Measurements from ENCODE around the gene NPAS3.

Gene NPAS3

DNA sequence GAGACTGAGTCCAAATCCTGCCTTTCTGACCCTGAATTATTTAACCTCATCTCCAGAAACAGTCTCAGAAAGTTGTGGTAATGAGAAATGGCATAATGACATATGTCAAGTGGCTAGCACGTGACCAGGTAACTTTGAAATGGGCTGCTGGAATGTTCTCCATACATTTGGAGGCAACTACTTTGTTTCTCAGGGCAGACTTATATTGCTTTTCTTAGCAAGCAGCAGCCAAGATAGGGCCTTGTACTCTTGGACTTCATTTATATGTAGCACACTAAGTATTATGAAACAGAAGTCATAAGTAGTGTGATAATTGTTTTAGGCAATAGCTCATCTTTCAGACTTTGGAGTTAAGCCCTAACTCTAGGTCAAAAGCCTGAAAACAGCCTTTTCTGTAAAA lies 494.7 kb downstream of the NPAS3 start:
- DNase-seq (ENCODE audit: low read depth in 2 of 2) = no peak

DNA sequence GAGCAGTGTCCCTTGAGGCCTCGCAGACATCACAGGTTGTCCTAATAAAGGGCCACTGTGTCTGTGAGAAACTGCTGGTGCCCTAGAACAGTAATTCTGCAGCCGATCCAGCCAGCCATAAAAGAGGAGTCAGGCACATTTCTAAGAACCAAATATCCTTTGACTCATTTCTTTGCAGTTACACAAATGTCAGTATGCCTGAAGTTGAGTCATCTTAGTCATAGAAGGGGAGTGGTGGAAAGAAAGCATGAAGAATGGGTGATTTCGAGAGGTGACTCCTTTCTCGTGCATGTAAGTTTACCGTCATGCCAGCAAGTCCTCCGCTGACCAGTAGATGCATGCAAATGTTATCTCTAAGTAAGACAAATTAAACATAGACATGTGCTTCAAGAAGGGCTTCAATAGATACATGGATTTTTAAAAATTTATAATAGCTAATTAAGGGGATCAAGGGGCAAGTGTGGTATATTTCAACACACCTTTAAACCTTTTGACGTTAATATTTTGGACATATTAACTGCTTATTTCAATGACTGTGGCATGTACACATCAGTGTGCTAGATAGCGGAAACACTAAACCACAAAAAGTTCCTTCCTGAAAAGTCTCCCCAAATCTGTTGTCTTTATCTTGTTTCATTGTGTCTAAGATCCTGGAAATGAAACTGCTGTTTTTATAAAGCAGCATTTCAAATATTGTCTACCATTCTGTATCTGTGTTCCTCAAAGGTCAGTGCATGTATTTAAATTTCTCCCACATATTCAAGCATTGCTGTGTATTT lies 497.4 kb downstream of the NPAS3 start:
- no peak for DNase-seq (ENCODE audit: low read depth in 2 of 2)

DNA sequence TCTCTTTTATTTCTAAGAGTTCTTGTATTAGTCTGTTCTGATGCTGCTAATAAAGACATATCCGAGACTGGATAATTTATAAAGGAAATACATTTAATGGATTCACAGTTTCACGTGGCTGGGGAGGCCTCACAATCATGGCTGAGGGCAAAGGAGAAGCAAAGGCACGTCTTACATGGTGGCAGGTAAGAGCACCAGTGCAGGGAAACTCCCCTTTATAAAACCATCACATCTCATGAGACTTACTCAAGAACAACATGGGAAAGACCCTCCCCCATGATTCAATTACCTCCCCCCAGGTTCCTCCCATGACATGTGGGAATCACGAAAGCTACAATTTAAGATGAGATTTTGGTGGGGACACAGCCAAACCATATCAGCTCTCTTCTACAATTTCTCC lies 503.0 kb downstream of the NPAS3 start:
- no peak for DNase-seq (ENCODE audit: low read depth in 2 of 2)

DNA sequence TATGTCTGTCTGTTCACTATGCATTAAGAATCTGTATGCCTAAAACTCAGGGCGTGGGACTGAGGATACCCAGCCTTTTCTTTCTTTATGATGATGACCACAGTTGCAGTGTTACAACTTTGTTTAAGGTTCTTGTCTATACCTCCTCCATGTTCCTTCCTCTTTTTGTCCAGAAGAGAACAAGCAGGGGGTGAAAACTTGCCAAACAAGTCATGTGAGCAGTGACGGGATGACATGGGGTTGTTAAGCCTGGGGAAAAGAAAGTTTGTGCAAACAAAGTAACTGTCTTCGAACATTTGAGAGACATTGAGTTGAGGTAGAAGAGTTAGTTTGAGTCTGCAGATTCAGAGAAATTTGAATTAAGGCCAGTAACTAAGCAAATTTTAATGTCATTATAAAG lies 505.5 kb downstream of the NPAS3 start:
- DNase-seq (ENCODE audit: low read depth in 2 of 2) = no peak

DNA sequence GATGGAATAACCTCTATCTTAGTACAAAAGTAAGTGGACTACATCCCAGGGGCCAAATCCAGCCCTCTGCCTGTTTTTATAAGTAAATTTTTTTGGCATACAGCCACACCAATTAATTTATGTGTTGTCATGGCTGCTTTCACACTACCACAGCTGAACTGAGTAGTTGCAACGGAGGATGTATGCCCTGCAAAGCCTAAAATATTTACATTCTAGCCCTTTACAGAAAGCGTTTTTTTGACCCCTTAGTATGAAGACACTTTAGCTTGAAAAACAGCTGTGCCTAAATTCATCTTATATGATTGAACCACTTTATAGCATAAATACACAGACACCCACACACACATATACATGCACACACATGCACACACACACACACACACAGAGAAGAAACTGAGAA lies 510.6 kb downstream of the NPAS3 start:
- no peak for DNase-seq (ENCODE audit: low read depth in 2 of 2)

DNA sequence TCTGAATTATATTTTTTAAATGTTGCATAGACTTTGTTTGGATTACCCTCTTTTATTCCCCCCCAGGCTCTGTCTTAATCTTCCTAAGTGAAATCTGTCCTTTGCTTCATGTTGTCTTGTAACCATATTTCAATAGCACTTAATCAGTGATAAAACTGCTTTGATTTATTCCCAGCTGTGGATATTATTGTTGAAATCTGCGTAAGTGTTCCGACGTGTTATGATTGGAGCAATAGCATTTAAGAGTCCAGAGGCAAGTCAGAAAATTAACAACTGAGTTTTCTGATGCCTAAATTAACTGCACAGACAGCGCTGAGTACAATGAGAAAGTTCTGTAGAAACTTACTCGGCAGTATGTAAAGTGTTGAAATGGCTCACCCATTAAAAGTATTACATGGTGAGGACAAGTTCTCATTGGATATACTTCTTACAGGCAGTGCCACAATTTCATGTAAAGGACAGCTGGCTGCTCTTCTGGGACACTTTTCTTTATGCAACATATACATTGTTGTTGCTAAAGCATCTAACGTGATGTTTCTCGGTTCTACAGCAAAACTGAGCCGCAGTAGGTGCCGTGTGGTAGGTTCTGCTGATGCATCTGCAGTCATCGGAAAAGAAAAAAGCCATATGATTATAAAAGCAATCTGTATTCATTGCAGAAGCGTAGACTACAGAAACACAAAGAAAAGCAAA lies 511.2 kb downstream of the NPAS3 start:
- no peak for DNase-seq (ENCODE audit: low read depth in 2 of 2)

DNA sequence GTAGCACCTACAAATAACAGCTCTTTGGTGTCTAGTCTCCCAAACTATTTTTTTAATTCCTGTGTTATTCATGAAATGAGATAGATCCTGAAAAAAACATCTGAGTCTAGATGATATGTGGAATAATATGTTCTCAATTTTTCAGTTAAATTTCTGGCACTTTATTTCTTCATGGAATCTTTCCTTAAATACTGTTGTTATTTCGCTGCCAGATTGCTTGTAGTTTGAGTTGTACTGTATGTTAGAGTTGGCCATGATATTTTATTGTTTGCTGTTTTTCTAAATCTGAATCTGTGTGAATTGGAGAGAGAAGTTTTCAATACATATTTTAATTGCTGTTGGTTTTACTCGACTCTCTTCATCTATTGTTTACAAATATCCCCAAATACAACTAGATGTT lies 511.7 kb downstream of the NPAS3 start:
- DNase-seq (ENCODE audit: low read depth in 2 of 2) = no peak

DNA sequence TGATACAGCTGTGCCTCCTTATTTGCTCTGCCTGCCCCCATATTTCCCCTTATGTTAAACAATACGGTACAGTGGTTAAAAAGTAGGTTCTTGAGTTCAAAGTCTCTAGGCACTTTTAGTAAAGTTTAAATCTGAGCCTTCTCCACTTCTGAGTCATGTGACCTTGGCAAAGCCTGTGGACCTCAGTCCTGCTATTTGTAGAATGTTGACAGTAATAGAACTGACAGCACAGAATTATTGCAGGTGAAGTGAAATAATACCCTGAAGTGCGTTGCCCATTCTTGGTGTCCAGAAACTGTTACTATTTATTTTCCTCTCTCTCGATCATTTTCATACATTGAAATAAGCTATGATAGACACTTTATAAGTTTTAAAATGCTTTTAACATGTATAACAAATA lies 512.5 kb downstream of the NPAS3 start:
- DNase-seq (ENCODE audit: low read depth in 2 of 2) = no peak

DNA sequence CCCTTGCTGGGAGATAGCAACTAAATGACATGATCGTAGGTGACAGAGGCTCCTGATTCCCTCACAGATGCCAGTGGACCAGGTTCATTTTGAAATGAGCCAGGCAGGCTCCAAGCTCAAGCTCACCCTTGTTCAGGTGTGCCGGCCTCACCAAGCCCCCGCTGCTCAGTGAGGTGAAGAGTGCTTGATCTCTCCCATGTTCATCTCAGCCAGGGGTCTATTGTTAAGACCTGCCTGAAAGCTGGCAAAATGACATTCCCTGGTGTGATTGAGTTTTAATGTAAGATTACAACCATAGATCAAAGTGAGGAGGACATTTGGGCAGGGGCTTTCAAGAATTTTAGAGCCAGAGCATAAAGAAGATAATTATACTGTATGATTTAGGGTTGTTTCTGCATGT lies 514.3 kb downstream of the NPAS3 start:
- no peak for DNase-seq (ENCODE audit: low read depth in 2 of 2)

DNA sequence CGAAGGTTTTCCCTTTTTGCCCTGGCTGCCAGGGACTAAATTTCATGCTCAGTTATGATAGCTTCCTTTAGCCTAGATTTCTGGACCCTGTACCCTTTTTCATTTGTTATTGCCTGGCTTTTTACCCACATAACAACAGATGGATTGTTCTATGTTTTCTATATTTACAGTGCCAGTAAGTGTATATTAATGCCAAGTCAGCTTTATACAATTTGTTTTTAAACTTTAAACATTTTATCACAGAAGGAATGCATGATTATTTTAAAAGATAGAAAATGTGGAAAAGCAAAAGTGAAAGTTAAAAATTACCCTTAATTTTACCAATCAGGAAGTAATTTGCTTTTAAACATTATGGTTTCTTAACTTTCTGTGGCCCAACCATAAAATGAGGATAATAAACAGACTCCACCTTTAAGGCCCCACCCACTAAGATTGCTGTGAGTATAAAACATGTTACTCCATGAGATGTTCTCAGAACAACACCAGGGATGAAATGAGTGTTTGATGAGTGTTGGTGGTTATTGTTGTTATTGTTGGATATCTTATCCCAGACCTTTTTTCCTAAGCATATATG lies 515.4 kb downstream of the NPAS3 start:
- DNase-seq (ENCODE audit: low read depth in 2 of 2) = no peak

DNA sequence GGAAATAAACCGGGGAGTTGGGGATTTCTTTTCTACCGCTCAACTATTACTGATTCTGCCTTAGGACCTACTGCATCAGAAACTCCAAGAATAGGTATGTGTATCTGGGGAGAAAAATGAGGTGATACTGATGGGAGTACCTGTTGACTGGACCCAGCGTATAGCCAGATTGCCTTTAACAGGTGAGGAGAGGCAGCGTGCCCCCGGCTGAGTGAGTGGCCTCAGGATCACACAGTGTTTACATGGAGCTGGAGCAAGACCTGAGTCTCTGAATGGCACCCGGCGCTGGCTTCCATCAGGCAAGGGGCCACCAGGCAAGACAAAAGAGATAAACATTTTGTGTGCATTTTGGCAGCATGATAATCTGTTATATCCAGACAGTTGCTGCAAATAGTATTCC lies 516.0 kb downstream of the NPAS3 start:
- DNase-seq (ENCODE audit: low read depth in 2 of 2) = no peak

DNA sequence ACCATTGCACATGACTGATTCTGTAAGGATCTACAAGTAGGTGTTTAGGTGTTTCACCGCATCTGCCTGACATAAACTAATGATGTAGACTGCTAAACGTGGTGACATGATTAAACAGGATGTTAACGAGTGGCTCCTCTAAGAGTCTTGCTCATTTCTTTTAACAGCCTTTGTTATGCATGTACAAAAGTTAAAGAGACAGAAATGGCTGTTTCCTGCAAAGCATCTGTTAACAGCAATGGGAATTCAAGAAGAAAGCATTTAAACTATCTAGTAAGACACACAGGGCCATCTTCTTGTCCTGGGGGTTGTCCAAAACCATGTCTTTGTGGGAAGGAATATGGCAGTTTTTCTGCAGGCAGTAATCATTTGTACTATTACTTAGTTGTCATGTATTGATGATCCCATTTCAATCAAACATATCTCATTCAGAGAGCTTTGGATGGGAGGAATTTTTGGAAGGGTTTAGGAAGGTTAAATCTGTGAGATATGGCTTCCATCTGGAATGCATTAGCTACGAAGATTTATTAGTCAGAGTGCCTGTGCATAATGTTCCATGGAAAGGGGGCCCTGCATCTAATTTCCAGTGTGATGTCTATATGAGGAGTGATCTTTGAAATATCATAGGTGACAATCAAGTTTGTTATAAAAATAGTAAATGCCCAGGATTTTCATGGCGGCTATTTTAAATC lies 517.1 kb downstream of the NPAS3 start:
- no peak for DNase-seq (ENCODE audit: low read depth in 2 of 2)

DNA sequence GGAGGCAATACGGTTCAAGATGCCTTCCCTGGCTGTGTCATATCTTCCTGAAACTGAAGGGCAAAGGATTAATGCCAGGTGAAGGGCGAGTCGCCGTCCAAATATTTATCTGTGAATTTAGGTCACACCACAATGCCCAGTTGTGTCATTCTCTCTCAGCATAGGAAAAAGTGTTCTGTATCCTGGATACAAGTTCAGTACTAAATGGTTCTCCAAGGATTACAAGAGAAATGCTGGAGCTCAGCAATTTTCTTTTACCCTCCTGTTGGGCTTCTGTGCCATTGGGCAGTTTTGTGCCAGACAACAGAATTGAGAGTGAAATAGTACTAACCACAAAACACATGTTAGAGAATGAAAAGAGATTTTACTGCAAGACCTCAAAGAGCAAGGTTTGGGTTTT lies 518.3 kb downstream of the NPAS3 start:
- DNase-seq (ENCODE audit: low read depth in 2 of 2) = no peak

DNA sequence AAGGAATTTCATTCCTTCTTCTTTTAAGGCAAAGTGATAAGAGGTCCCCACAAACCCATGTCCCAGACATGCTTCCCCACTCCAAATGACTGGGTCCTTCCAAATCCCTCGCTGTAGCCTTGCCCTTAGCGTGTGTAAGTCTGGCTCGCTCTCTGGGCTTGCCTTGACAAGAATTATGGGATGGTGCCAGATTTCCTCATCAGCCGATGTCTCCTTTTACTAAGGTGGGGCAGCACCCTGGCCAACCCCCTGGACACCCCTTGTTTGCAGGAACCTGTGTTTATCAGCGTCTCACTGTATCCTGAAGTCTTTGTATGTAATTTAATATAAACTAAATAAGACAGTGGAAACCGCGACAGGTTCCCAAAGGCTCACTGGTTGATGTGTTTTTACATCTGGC lies 518.9 kb downstream of the NPAS3 start:
- DNase-seq (ENCODE audit: low read depth in 2 of 2) = no peak

DNA sequence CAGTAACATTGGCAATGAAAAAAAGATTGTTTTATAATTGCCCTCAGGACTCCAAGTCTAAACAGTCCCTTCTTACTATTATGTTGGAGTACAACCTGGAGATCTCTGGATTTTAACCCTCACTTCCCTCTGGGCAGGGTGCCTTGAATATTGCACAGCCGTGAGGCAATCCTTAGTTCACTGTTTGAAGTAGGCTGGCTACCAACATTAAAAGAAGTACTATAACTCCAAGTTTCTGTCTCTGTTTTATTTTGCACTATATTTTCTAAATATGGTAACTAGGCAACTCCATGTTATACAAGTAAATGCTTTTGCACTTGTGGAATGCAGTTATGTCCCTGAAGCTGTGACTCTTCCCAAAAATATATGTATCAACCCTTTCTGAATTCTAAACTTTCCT lies 521.5 kb downstream of the NPAS3 start:
- DNase-seq (ENCODE audit: low read depth in 2 of 2) = no peak

DNA sequence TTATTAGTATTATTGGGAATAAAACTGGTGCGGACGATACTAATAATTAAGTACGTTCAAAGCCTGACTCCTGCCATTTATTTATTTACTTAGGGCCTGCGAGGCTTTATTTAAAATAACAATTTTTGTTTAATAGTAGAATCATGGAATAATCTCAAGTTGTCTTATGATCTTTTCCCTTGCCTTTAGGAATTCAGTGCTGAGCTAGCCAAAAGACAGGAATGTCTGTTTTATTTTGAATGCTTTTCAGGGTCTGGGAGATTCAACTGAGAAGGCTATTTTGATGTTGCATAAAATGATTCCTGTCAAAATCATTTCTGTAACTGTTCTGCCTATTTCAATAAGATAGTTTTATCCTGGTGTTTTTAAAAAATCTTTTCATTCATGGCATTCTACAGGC lies 522.4 kb downstream of the NPAS3 start:
- DNase-seq (ENCODE audit: low read depth in 2 of 2) = no peak

DNA sequence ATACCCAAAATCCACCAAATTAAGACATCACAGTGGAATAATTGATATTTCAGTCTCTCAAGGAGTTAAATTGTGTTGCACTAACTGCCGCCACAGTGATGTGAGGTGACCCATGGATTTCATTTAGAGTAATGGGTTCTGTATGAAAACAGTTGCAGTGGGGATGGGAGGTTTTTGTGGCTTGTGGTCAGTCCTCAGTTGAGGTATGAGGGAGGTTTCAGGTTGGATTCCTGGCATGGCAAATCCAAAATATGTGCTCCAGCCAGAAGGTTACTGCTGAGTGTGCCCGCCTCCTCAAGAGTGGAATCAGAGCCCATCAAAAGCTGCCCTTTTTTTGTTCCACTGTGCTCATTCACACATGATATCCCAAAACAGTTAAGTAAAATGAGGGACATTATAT lies 525.1 kb downstream of the NPAS3 start:
- no peak for DNase-seq (ENCODE audit: low read depth in 2 of 2)

DNA sequence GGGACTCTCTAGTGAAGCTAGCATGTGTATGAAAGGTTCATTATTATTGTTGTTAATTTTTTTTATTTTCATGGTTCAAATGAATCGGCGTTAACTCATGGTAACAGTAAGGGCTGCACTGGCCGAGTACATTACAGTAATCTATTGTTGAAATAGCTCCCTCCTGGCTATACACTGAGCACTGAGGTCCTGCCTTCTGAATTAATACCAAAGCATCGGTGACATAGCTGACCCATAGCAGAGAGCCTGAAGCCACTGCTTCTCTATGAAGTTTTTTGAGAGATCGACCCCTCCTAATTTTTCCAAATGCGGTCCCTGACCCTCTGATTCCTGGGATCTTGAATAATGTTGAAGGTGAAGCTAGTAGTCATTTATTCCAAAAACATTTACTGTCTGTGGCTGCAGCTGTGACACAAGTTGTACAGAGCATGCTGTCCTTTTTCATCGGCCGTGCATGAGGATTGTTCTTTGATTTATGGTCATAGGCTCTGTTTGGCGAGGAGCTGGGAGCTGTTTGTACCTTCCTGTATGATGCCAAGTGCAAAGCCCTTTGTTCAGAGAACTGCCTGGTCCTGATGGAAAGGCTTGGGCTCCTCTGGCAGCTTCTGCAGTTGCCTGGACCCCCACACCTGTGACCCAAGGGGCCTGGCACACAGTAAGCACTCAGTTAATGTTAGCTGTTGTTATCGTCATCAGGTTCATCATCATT lies 525.7 kb downstream of the NPAS3 start:
- no peak for DNase-seq (ENCODE audit: low read depth in 2 of 2)

DNA sequence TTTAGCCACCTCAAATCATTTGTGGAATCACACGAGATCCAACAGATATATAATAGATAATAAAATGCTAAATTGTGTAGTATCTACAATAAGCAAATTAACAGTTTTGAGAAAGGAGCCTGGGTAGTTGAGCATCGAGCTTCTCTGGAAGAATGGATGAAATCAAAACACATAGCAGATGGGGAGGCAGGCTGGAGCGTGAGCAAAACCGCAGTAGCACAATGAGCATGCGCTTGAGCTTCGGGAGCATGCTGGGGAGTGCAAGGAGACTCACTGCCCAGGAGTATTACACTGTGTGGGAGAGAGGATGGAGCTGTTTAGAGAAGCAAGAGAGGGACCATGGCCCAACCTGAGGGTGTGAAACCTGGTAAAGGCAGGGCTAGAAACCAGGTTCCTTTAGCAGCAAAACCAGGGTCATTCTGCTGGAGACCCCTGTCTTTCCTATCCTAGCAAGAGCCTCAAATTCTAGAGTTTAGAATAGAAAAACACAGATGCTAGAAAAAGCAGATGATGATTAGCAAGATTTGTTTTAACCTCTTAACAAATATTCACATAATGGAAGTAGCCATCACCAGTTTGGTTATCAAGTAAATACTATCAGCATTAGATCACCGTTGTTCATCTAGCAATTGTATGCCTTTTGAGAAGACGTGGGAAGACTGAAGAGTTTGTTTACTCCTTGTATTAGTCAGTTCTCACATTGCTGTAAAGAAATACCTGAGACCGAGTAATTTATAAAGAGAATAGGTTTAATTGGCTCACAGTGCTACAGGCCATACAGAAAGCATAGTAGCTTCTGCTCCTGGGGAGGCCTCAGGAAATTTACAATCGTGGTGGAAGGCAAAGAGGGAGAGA lies 527.4 kb downstream of the NPAS3 start:
- no peak for DNase-seq (ENCODE audit: low read depth in 2 of 2)

DNA sequence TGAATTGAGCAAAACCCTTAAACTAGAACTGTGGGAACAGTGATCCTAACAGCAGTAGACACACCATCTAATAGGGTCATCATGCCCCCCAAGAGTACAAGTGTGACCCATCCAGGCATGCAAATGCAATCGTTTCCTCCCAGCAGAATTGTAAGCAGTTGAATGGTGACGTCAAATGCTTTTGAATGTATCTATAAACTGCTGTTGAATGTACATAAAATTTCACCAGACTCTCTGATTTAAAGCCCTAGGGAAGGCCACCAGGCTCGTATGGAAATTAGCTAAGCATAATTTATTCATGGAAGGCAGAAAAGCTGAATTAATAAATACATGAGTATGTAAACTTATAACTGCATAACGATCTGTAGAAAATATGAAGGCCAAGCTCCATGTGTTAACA lies 529.3 kb downstream of the NPAS3 start:
- no peak for DNase-seq (ENCODE audit: low read depth in 2 of 2)

DNA sequence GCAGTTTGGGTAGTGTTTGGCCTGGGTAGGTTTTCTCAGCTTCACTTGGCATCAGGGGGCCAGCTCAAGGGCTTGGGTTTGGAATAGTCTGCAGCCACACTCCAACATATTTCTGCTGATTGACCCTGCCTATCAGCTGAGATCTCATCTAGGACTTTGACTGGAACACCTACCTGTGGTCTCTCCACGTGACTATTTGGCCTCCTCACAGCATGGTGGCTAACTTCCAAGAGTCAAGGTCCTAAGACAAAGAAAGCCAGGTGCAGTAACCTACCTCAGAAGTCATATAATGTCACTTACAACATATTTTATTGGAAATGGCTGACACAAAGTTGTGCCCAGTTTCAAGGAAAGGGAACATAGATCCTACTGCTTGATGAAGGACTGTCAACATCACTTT lies 531.2 kb downstream of the NPAS3 start:
- no peak for DNase-seq (ENCODE audit: low read depth in 2 of 2)

Measured in activated CD8-positive, alpha-beta memory T cell treated with anti-CD3 and anti-CD28 coated beads for 4 hours (primary cell).